Nephron (organoid): ENCODE measurements around the gene OAF.
A peak's percentile ranks its signal among the peaks of the same experiment; 100 is the strongest.

Experiments
- H3K27ac Mint-ChIP-seq, 3 experiments: 2 replicates each; pipeline ENCODE4 v1.8.0; 2020; ENCODE audit warnings: mixed read lengths in 3 of 3, mild to moderate bottlenecking in 2 of 3, moderate library complexity in 1 of 3
- H3K27me3 Mint-ChIP-seq: 2 replicates; pipeline ENCODE4 v1.8.0; 2021; ENCODE audit warnings: low read depth, mild to moderate bottlenecking, moderate library complexity, mixed read lengths
- H3K36me3 Mint-ChIP-seq: 2 replicates; pipeline ENCODE4 v1.8.0; 2020; ENCODE audit warnings: low read depth, mixed read lengths
- H3K4me1 Mint-ChIP-seq: 2 replicates; pipeline ENCODE4 v1.8.0; 2020; ENCODE audit warnings: mixed read lengths
- H3K4me3 Mint-ChIP-seq, 3 experiments: 2 replicates each; pipeline ENCODE4 v1.8.0; 2020; ENCODE audit warnings: mild to moderate bottlenecking in 3 of 3, mixed read lengths in 3 of 3, moderate library complexity in 2 of 3
- H3K9me3 Mint-ChIP-seq: 2 replicates; pipeline ENCODE4 v1.8.0; 2020; ENCODE audit warnings: mixed read lengths
- TF ChIP-seq, protein P1 (sequence below), 3 experiments: fragments of 200-600 bp; sonication (generic); IDR thresholded peaks; one replicate each; pipeline ENCODE4 v1.5.0; 2021; ENCODE audit warnings: antibody characterized with exemption in 3 of 3; ENCODE audit not compliant: unreplicated experiment in 3 of 3

The OAF gene

GRCh38 chr11:120218695-120219033, 7.8 kb downstream of the OAF start:
- Mint-ChIP-seq H3K36me3 (peaks cover 24% of the 10 kb centered on the region), H3K27me3 (peaks cover 4% of the 10 kb centered on the region), H3K4me3 (no peak overlapping the region), H3K27ac (peak overlapping the region in 1 of 3 experiments; percentile 82), H3K9me3 (no peaks in the 10 kb centered on the region), H3K4me1 (peaks cover 33% of the 10 kb centered on the region)
- TF ChIP-seq, protein P1, sequence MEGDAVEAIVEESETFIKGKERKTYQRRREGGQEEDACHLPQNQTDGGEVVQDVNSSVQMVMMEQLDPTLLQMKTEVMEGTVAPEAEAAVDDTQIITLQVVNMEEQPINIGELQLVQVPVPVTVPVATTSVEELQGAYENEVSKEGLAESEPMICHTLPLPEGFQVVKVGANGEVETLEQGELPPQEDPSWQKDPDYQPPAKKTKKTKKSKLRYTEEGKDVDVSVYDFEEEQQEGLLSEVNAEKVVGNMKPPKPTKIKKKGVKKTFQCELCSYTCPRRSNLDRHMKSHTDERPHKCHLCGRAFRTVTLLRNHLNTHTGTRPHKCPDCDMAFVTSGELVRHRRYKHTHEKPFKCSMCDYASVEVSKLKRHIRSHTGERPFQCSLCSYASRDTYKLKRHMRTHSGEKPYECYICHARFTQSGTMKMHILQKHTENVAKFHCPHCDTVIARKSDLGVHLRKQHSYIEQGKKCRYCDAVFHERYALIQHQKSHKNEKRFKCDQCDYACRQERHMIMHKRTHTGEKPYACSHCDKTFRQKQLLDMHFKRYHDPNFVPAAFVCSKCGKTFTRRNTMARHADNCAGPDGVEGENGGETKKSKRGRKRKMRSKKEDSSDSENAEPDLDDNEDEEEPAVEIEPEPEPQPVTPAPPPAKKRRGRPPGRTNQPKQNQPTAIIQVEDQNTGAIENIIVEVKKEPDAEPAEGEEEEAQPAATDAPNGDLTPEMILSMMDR (IDR thresholded peaks at IDR 0.05; ENCODE audit: unreplicated experiment in 3 of 3): no peak

DNA sequence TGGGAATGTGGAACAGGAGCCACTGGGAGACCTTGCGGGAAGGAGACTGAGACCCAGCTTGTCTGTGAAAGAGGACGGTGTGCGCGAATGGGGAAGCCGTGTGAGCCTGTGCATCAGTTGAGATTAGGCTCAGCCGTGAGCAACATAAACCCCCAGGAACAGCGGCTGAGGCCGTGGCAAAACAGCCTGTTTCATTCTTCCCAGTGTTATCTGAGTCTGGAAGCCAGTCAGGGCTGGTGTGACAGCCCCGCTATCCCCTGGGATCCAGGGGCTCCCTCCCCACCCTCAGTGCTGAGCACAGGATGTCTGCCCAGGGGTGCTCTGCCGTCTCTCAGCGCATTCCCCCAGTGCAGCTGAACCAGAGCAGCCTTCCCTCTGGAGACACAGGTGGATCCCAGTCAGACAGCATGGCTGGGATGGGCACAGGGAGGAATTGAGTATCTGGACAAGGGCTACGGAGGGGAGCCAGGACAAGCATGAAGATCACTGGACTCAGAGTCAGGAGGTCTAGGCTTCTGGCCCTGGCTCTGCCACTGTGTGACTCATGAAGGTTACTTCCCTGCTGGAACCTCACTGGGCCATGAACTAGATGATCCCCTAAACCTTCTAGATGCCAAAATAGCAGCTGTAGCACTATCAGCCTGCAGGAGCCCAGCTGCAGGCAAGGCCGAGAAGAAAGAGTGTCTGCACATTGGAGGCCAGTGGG, 8.6 kb downstream of the OAF start:
- TF ChIP-seq, protein P1 (IDR thresholded peaks at IDR 0.05; ENCODE audit: unreplicated experiment in 3 of 3): no peak
- H3K27ac Mint-ChIP-seq: peak overlapping the region in 2 of 3 experiments; percentile 12 to 16
- peaks cover 23% of the 10 kb centered on the region for H3K36me3 Mint-ChIP-seq
- H3K9me3 Mint-ChIP-seq: no peaks in the 10 kb centered on the region
- peaks cover 31% of the 10 kb centered on the region for H3K4me1 Mint-ChIP-seq
- no peak overlapping the region for H3K4me3 Mint-ChIP-seq
- H3K27me3 Mint-ChIP-seq: peaks cover 4% of the 10 kb centered on the region

DNA sequence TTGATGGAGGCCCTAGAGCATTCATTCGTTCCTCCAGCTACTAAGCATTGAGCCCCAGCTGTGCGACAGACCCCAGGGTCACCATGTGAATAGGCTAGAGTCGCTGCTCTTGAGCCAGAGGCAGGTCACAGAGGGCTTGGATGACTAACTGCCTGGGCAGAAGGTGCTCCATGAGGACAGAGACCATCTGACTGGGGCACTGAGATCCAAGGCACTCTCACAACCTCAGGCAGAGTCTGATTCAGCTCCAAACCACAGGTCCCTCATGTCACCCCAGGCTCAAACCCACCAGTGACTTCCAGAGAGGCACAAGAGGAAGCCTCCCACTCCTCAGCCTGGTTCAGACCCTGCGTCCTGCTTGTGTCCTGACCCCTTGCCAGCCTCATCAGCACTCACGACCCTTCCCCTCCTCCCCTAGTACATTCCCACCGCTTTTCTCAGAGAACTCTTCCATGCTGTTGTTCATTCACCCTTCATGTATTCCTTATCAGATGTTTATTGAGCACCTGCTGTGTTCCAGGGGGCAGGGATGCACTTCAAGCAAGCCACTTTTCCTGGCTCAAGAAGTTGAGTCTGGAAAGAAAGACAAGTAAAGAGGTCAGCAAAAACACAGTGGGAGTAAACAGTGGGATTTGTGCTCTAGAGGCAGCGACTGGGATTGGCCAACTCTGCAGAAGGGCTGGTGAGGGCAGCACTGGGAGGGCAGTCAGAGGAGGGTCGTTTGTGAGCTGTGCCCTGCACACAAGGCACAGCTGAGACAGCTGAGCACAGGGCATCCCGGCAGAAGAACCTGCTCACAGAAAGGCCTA, 9.3 kb downstream of the OAF start:
- no peak overlapping the region for H3K4me3 Mint-ChIP-seq
- H3K4me1 Mint-ChIP-seq: peaks cover 39% of the 10 kb centered on the region
- no peaks in the 10 kb centered on the region for H3K9me3 Mint-ChIP-seq
- peak overlapping the region in 2 of 3 experiments; percentile 12 to 38 for H3K27ac Mint-ChIP-seq
- TF ChIP-seq, protein P1 (IDR thresholded peaks at IDR 0.05; ENCODE audit: unreplicated experiment in 3 of 3): no peak
- peaks cover 20% of the 10 kb centered on the region for H3K36me3 Mint-ChIP-seq
- peaks cover 4% of the 10 kb centered on the region for H3K27me3 Mint-ChIP-seq

DNA sequence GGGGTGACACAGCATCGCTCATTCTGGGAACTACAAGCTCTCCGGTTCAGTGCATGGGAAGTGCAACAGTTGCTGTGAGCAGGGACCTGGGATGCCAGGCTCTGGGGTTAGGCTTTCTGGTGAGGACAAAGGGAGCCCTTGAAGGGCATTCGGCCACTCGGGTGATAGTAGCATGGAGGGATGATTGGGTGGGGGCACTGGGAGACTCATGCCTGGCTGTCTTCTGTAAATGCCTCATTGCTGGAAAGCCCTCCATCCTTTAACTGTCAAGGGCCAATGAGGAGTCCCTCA, 9.9 kb downstream of the OAF start:
- no peak overlapping the region for H3K4me3 Mint-ChIP-seq
- TF ChIP-seq, protein P1 (IDR thresholded peaks at IDR 0.05; ENCODE audit: unreplicated experiment in 3 of 3): no peak
- no peaks in the 10 kb centered on the region for H3K9me3 Mint-ChIP-seq
- peaks cover 4% of the 10 kb centered on the region for H3K27me3 Mint-ChIP-seq
- H3K36me3 Mint-ChIP-seq: peaks cover 21% of the 10 kb centered on the region
- H3K27ac Mint-ChIP-seq: peak overlapping the region in 1 of 3 experiments; percentile 12
- peaks cover 40% of the 10 kb centered on the region for H3K4me1 Mint-ChIP-seq

GRCh38 chr11:120221115-120221752, 10.4 kb downstream of the OAF start:
- Mint-ChIP-seq H3K4me3 (no peak overlapping the region), H3K9me3 (no peaks in the 10 kb centered on the region), H3K27me3 (peaks cover 4% of the 10 kb centered on the region), H3K27ac (peak overlapping the region in 1 of 3 experiments; percentile 12), H3K36me3 (peaks cover 21% of the 10 kb centered on the region), H3K4me1 (peaks cover 40% of the 10 kb centered on the region)
- TF ChIP-seq, protein P1 (IDR thresholded peaks at IDR 0.05; ENCODE audit: unreplicated experiment in 3 of 3): no peak
